ENCODE measurements around the gene F13B. TPM values are rescaled to one million over a fixed set of nuclear protein-coding genes. Genes with fewer than 3 reads are reported as not detected.

F13B gene
- total and polyA plus RNA-seq, 2 donors (not counting 3 experiments of a cell fraction or from before 2014, with no cell fraction given) = not detected

Other genes with a start within 250 kb of the F13B start
- not detected in 2 replicates for gene CFHR1, start 247.5 kb downstream of the F13B start, total RNA-seq
- 0.11 and 0.13 TPM in 2 replicates for gene CFHR1, start 247.5 kb downstream of the F13B start, polyA plus RNA-seq
- gene CFHR4, start 179.2 kb downstream of the F13B start, total RNA-seq = not detected in 2 replicates
- gene CFHR4, start 179.2 kb downstream of the F13B start, polyA plus RNA-seq = not detected in 2 replicates
- gene CFHR2, start 123.5 kb downstream of the F13B start, total RNA-seq = not detected in 2 replicates
- gene CFHR2, start 123.5 kb downstream of the F13B start, polyA plus RNA-seq = not detected in 2 replicates
- gene CFHR5, start 89.7 kb downstream of the F13B start, total RNA-seq = not detected in 2 replicates
- not detected in 2 replicates for gene CFHR5, start 89.7 kb downstream of the F13B start, polyA plus RNA-seq
- gene ASPM, start 79.4 kb upstream of the F13B start, total RNA-seq = 44.6 and 55.1 TPM in 2 replicates
- gene ASPM, start 79.4 kb upstream of the F13B start, polyA plus RNA-seq = 3.2 and 5.3 TPM in 2 replicates
- 4.6 and 5.4 TPM in 2 replicates for gene ZBTB41, start 134.0 kb upstream of the F13B start, total RNA-seq
- gene ZBTB41, start 134.0 kb upstream of the F13B start, polyA plus RNA-seq = 1.0 and 1.1 TPM in 2 replicates
- gene CRB1, start 201.0 kb upstream of the F13B start, total RNA-seq = not detected in 2 replicates
- gene CRB1, start 201.0 kb upstream of the F13B start, polyA plus RNA-seq = not detected in 2 replicates